HepG2 (cell line): ENCODE measurements around the gene LHB. TPM values are rescaled to one million over a fixed set of nuclear protein-coding genes. Genes with fewer than 3 reads are reported as not detected.

Experiments
- ATAC-seq: fragments of 200-7000 bp; cut with Tn5 transposase; 3 replicates; pipeline ENCODE4 v1.9.1; 2020; ENCODE audit warnings: mild to moderate bottlenecking, moderate library complexity
- BruUV-seq: library from RNA; stranded (reverse); fragments of 400-500 nt; replicated peaks from 2 replicates; lab custom pipeline; 2021; lab: Mats Ljungman, UMichigan
- CTCF ChIA-PET: fragments of 300-600 bp; formaldehyde crosslinking; extraction: SDS; loops from one replicate; lab custom pipeline; 2021; ENCODE audit warnings: low total read pairs, inconsistent platforms, low intra/inter-chr PET ratio; lab: Yijun Ruan, JAX
- POLR2A ChIA-PET: fragments of 350-600 bp; sonication (Branson Sonifier 250); formaldehyde crosslinking; loops from one replicate; lab custom pipeline; 2020; ENCODE audit warnings: antibody characterized with exemption, inconsistent platforms; lab: Yijun Ruan, JAX
- DNase-seq: peaks from one replicate; pipeline ENCODE4 v3.0.0-alpha.2; 2015; ENCODE audit warnings: low spot score
- FAIRE-seq: peaks from 3 replicates; lab custom pipeline; 2011; peaks lifted over from hg19 to GRCh38; lab: Jason Lieb, UNC
- H2AFZ ChIP-seq: one replicate; pipeline ENCODE4 v1.6.1; 2011; ENCODE audit warnings: low read length, inconsistent platforms
- H3K27ac ChIP-seq: fragments of 300-600 bp; 3 replicates; pipeline ENCODE4 v1.8.0; 2011; ENCODE audit warnings: mixed run types, mild to moderate bottlenecking, mixed read lengths, low read length, inconsistent platforms; ENCODE audit not compliant: insufficient read depth; ENCODE audit errors: extremely low read length
- H3K27me3 ChIP-seq, 2 experiments: fragments of 200-600 bp in 1 of 2; 2 replicates in 1 of 2; 3 replicates in 1 of 2; pipeline versions ENCODE4 v1.6.0 to v1.8.0; 2011; ENCODE audit warnings: low read length in 2 of 2, mild to moderate bottlenecking in 2 of 2, moderate library complexity in 2 of 2, inconsistent platforms in 1 of 2; ENCODE audit not compliant: insufficient read depth in 2 of 2, control insufficient read depth in 1 of 2
- H3K36me3 ChIP-seq, 2 experiments: fragments of 200-600 bp in 1 of 2; replicated peaks in 1 of 2; 2 replicates in 1 of 2; 3 replicates in 1 of 2; pipeline versions ENCODE4 v1.5.1 to v1.8.0; 2011; ENCODE audit warnings: low read length in 2 of 2, inconsistent platforms in 1 of 2; ENCODE audit not compliant: insufficient read depth in 2 of 2, control insufficient read depth in 1 of 2
- H3K4me1 ChIP-seq: 2 replicates; pipeline ENCODE4 v1.5.1; 2012; ENCODE audit warnings: low read length, inconsistent platforms; ENCODE audit not compliant: insufficient read depth
- H3K4me2 ChIP-seq: 2 replicates; pipeline ENCODE4 v1.6.0; 2011; ENCODE audit warnings: low read depth, low read length, inconsistent platforms
- H3K4me3 ChIP-seq, 3 experiments: fragments of 200-600 bp in 1 of 3; sonication (generic), shearing (Covaris generic) in 1 of 3; replicated peaks in 1 of 3; 2 replicates each; pipeline ENCODE4 v1.5.1; 2011 to 2016; ENCODE audit warnings: low read length in 3 of 3, inconsistent platforms in 2 of 3, low read depth in 2 of 3, mild to moderate bottlenecking in 2 of 3, control low read depth in 1 of 3, mixed read lengths in 1 of 3; ENCODE audit not compliant: insufficient read depth in 1 of 3
- H3K79me2 ChIP-seq: one replicate; pipeline ENCODE4 v1.6.1; 2011; ENCODE audit warnings: low read length, inconsistent platforms; ENCODE audit not compliant: insufficient read depth
- H3K9ac ChIP-seq: 2 replicates; pipeline ENCODE4 v1.6.0; 2011; ENCODE audit warnings: mild to moderate bottlenecking, low read depth, low read length, inconsistent platforms; ENCODE audit not compliant: insufficient read depth
- H3K9me3 ChIP-seq: 2 replicates; pipeline ENCODE4 v1.5.1; 2012; ENCODE audit warnings: mild to moderate bottlenecking, low read length
- H4K20me1 ChIP-seq: 2 replicates; pipeline ENCODE4 v1.6.0; 2011; ENCODE audit warnings: inconsistent platforms, mild to moderate bottlenecking, low read length, moderate library complexity; ENCODE audit not compliant: insufficient read depth
- FOXC1 ChIP-seq: sonication (generic); formaldehyde crosslinking; IDR thresholded peaks from 2 replicates; pipeline ENCODE4 v1.8.0; 2022; ENCODE audit warnings: mild to moderate bottlenecking, missing genetic modification reagents, borderline replicate concordance
- SCMH1 ChIP-seq: sonication (generic); formaldehyde crosslinking; IDR thresholded peaks from 2 replicates; pipeline ENCODE4 v1.9.0; 2021; ENCODE audit warnings: missing genetic modification reagents, mild to moderate bottlenecking, borderline replicate concordance
- USF2 ChIP-seq, 2 experiments: sonication (generic) in 1 of 2; formaldehyde crosslinking in 1 of 2; IDR thresholded peaks; 2 replicates each; pipeline versions ENCODE4 v1.5.1 to v1.6.1; 2011 to 2020; ENCODE audit warnings: borderline replicate concordance in 1 of 2, low read depth in 1 of 2, low read length in 1 of 2, mild to moderate bottlenecking in 1 of 2, missing genetic modification reagents in 1 of 2, moderate library complexity in 1 of 2
- ZBTB21 ChIP-seq: sonication (generic); formaldehyde crosslinking; IDR thresholded peaks from 2 replicates; pipeline ENCODE4 v1.4.0; 2020; ENCODE audit warnings: missing genetic modification reagents
- ZFP82 ChIP-seq: sonication (generic); formaldehyde crosslinking; IDR thresholded peaks from 2 replicates; pipeline ENCODE4 v1.5.1; 2020; ENCODE audit warnings: mild to moderate bottlenecking, missing genetic modification reagents, borderline replicate concordance
- WGBS: methylation state at CpG from one replicate; pipeline ENCODE4 v1.1.6; 2017; ENCODE audit warnings: low lambda C conversion rate; 5-methylcytosine and 5-hydroxymethylcytosine counted together
- in situ Hi-C: cut with HindIII; loops from 2 replicates; pipeline ENCODE4 v1.10.0; 2017; ENCODE audit warnings: low pct_unique_long_range_greater_than_20kb; ENCODE audit not compliant: extremely low pct_ligation_motif_present
- intact Hi-C: fragments of 100-400 bp; cut with micrococcal nuclease; formaldehyde crosslinking; loops from one replicate; pipeline ENCODE4 v1.10.0; 2022; ENCODE audit not compliant: unreplicated experiment
- polyA plus RNA-seq, 8 experiments: library from polyadenylated mRNA; depleted of rRNA in 3 of 8; stranded (reverse) in 7 of 8; unstranded in 1 of 8; fragments of >200 nt; fragmentation: Illumina TruSeq in 4 of 8; extraction: Trizol in 4 of 8; gene quantifications; 2 replicates each; pipeline versions ENCODE4 v1.2.1 to v1.2.3, GENCODE V29; 2011 to 2016; ENCODE audit warnings: low read depth in 4 of 8, missing spikeins in 1 of 8, mixed read lengths in 1 of 8; ENCODE audit not compliant: insufficient read depth in 1 of 8
- total RNA-seq, 5 experiments: library from RNA; depleted of rRNA; stranded (reverse); fragments of >200 nt; fragmentation: Illumina TruSeq; extraction: Trizol; gene quantifications; 2 replicates each; pipeline ENCODE4 v1.2.3, GENCODE V29; 2016; ENCODE audit warnings: low read depth in 1 of 5
- TF ChIP-seq, protein P1 (sequence below): sonication (generic); formaldehyde crosslinking; conservative IDR thresholded peaks from 2 replicates; pipeline ENCODE4 v1.8.0; 2022; ENCODE audit warnings: mild to moderate bottlenecking, moderate library complexity, missing genetic modification reagents

LHB gene
- total and polyA plus RNA-seq, 2 of the 13 experiments (the other 11 are each of a cell fraction or from before 2014, with no cell fraction given): not detected

DNA sequence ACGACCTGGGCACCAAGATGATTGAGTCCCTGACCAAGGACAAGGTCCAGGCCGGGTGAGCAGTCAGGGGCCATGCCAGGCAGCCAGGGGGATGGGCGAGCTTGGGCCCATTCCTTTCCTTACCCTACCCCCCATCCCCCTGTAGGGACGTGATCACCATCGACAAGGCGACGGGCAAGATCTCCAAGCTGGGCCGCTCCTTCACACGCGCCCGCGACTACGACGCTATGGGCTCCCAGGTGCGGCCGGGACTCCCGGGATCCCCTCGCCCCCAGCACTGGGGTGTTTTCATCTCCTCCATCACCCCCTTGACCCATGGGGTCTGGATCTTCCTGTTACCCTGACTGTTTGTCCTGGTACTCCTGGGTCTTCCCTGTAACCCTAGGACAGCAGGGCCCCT is 7.1 kb downstream of the LHB start (continued):
- TF ChIP-seq USF2 (IDR thresholded peaks at IDR 0.05; ENCODE audit: low read depth, low read length) (no peak), USF2 (CRISPR knock-in tag; IDR thresholded peaks at IDR 0.05; ENCODE audit: borderline replicate concordance) (no peak), SCMH1 (CRISPR knock-in tag) (no peak)

GRCh38 chr19:49006905-49007304 is 10.0 kb downstream of the LHB start:
- Histone ChIP-seq H2AFZ (no peak overlapping the region), H3K9me3 (no peaks in the 10 kb centered on the region), H3K79me2 (no peaks in the 10 kb centered on the region), H3K4me3 (no peak overlapping the region), H4K20me1 (no peaks in the 10 kb centered on the region), H3K4me2 (no peak overlapping the region), H3K36me3 (peaks cover 29 to 70% of the 10 kb centered on the region in 2 experiments), H3K27me3 (no peaks in the 10 kb centered on the region), H3K4me1 (no peaks in the 10 kb centered on the region), H3K9ac (no peak overlapping the region), H3K27ac (no peak overlapping the region)
- TF ChIP-seq, protein P1, sequence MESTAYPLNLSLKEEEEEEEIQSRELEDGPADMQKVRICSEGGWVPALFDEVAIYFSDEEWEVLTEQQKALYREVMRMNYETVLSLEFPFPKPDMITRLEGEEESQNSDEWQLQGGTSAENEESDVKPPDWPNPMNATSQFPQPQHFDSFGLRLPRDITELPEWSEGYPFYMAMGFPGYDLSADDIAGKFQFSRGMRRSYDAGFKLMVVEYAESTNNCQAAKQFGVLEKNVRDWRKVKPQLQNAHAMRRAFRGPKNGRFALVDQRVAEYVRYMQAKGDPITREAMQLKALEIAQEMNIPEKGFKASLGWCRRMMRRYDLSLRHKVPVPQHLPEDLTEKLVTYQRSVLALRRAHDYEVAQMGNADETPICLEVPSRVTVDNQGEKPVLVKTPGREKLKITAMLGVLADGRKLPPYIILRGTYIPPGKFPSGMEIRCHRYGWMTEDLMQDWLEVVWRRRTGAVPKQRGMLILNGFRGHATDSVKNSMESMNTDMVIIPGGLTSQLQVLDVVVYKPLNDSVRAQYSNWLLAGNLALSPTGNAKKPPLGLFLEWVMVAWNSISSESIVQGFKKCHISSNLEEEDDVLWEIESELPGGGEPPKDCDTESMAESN (CRISPR knock-in tag): no peak
- TF ChIP-seq USF2 (IDR thresholded peaks at IDR 0.05; ENCODE audit: low read depth, low read length): no peak
- no peak for TF ChIP-seq USF2 (CRISPR knock-in tag; IDR thresholded peaks at IDR 0.05; ENCODE audit: borderline replicate concordance)
- TF ChIP-seq FOXC1 (CRISPR knock-in tag): no peak
- no peak for TF ChIP-seq ZFP82 (CRISPR knock-in tag)
- TF ChIP-seq ZBTB21 (CRISPR knock-in tag): no peak
- no TSS peak for BruUV-seq
- ATAC-seq (no peak), DNase-seq (no peak), FAIRE-seq (no peak)
- ChIA-PET POLR2A (no interaction called here), CTCF (no interaction called here)
- WGBS: 100% methylated on average over 2 of the region's 22 CpGs
- in situ Hi-C loops (no loop called here), intact Hi-C loops (no loop called here)
